ENCODE results near the gene MS4A15.

GRCh38 chr11:60785136-60785535 is 28.5 kb downstream of the MS4A15 start, which contains the start of gene MS4A10:
- TF ChIP-seq CTCF (IDR thresholded peaks at IDR 0.05) (no peak), EZH2phosphoT487 (IDR thresholded peaks at IDR 0.05) (no peak), EZH2 (IDR thresholded peaks at IDR 0.05) (no peak)
